COLO829 (cell line): ENCODE measurements around the gene CCDC86.
A peak's percentile ranks its signal among the peaks of the same experiment; 100 is the strongest.

Source experiments
- DNase-seq: peaks from one replicate; pipeline ENCODE4 v3.0.0; 2012; ENCODE audit warnings: low spot score

The CCDC86 gene

DNA sequence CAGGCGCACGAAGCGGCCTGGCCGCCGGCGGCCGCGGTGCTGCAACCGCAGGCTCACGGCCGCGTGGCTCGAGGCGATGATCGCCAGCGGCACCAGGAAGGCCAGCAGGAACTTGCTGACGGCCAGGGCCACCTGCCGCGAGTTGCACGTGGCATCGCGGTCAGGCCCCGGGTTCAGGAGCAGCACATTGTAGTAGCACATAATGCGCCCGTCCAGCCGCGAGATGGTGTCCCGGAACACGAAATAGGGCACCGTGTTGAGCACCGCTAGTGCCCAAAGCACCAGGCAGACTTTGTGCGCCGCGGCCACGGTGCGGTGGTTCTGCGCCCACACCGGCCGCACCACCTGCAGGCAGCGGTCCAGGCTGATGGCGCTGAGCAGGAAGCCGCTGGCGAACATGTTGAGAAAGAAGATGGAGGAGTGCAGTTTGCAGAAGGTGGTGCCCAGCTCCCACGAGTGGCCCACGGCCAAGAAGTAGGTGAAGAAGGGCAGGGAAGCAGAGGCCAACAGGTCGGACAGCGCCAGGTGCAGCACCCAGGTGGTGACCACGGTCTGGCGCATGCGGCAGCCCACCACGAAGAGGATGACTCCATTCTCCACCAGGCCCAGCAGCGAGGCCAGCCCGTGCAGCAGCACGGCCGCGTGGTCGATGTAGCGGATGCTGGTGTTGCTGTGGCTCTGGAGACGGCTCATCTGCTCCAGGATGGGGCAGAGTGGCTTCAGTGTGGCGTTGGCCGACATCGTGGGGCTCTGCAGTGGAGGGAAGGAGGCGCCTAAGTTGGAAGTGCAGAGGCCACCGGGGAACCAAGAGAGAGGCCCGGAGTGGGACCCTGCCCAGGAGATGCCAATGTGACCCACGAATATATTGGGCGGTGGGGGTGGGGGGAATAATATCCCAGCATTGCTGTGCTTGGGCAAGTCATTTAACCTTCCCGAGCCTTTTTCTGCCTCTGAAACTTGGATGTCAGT, 11.4 kb downstream of the CCDC86 start:
- no peak for DNase-seq

- DNase-seq: no peak
These were observed 12.4 kb downstream of the CCDC86 start for GRCh38 chr11:60854140-60854846.

- DNase-seq: no peak
These were observed 13.2 kb downstream of the CCDC86 start for GRCh38 chr11:60854847-60855725.

GRCh38 chr11:60855726-60856633, 14.1 kb downstream of the CCDC86 start, which contains the start of gene PTGDR2:
PTGDR2 (minus strand) TSS chr11:60855950; CDS start chr11:60853722, 2,228 bp downstream.
- DNase-seq: no peak

- DNase-seq: no peak
These were observed 15.7 kb downstream of the CCDC86 start for GRCh38 chr11:60857378-60858232.

- no peak for DNase-seq
These were observed 16.3 kb downstream of the CCDC86 start for GRCh38 chr11:60858236-60858635.

DNA sequence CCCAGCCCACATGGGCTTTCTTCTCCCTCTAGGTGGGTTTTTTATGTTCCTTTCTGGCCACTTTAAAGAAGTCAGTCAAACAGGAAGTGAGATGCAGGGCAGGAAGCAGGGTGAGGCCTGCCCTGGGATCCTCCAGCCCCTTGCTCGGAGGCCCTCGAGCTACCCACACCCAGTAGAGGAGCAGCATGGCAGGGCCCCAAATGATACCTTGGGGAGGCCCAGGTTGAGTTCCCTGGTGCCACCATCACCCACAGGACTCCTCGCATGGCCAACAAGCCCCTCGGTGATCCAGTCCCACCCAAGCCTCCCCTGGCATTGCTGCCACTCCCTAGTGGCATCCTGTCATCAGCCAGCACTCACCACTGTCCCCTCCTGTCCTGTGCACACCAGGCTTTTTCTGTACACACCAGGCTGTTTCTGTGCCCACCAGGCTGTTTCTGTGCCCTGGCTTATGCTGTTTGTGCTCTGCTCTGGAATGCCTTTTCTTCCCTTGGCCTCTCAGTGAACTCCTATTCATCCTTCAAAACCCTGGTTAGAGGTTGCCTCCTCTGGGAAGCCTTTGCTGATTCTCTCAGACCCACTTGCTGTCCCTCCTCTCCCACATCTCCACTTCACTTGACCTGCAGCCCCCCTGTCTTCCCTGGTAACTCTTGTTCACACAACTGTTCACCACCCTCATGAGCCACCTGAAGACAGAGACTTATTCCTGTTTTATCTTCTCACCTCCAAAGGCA, 17.0 kb downstream of the CCDC86 start:
- no peak for DNase-seq

DNA sequence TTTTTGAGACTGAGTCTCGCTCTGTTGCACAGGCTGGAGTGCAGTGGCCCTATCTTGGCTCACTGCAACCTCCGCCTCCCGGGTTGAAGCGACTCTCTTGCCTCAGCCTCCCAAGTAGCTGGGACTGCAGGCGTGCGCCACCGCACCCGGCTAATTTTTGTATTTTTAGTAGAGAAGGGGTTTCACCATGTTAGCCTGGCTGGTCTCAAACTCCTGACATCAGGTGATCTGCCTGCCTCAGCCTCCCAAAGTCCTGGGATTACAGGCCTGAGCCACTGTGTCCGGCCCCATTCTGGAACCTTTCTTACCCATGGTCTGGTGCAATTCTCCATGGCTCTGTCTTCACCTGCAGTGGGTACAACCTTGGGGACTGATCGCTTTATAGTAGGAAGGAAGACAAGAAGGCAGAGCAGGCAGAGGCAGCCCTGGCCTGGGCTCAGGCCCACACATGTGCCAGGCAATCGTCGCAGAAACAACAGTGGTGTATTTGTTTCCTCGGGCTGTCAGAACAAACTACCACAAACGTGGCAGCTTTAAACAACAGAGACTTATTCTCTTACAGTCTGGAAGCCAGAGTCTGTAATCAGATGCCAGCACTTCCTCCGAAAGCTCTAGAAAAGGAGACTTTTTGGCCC, 17.8 kb downstream of the CCDC86 start:
- peak; percentile 63 for DNase-seq

- DNase-seq: no peak
These were observed 19.0 kb downstream of the CCDC86 start for GRCh38 chr11:60860943-60861342.

GRCh38 chr11:60862171-60862570, 20.3 kb downstream of the CCDC86 start:
- DNase-seq: no peak

DNA sequence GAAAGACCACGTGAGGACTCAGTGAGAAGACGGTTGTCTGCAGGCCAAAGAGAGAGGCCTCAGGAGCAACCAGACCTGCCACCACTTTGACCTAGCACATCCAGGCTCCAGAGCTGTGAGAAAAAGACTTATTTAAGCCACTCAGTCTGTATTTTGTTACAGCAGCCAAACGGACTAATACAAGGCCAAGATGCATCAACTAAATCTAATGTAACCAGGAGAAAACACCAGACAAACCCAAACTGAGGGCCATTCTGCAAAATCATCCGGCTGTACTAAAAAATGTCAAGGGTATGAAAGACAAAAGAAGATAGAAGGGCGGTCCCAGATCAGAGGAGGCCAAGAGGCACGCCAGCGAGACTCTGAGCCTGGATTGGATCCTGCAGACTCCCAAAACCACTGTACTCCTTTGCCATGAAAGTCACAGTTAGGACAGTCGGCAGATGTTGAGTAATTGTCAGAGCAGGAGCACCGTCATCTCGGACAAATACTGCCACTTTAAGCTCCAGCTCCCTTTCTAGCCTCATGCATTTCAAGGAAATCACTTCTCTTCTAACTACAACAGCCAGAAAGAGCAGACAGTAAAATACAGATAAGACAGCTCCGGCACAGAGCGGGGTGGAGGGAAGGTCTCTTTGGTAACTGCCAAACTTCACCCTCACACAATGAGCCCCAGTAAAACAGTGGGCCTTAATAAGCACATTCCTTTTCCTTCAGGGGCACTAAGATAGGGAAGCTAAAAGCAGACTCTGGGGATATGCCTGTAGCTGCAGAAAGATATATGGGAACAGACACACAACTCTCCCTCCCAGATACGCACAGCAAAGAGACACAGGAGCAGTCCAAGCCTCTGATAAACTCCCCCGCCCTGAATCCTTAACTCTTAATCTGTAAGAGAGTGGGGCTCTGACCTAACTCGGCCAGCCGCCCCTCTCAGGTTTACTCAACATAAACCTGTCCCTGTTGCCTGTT, 21.9 kb downstream of the CCDC86 start:
- no peak for DNase-seq

DNA sequence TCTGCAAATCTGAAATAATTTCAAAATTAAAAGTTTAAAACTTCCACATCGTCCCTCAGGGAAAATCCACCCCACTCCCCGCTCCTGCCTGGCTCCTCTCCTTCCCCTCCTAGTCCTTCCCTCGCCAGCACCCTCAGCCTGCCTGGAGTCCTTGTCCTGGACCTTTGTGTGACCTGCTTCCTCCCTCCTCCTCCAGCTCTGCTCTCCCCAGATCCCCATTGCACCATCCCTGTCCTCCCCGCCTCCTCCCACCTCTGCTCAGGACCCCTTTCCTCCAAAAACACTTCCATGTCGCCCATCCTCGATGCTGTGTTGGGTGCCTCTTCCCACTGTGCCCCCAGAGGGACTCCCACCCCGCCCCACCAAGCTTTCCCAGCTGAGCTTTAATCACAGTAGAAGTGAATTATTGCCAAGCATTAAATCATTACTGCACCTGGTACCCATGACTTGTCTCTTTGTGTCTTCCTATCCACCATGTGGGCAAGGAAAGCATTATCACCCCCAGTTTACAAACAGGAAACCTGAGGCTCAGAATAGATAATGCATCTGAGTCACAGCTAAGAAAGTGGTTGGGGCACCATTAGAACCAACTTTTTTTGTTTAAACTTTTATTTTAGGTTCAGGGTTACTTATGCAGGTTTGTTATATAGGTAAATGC, 23.1 kb downstream of the CCDC86 start:
- no peak for DNase-seq

DNA sequence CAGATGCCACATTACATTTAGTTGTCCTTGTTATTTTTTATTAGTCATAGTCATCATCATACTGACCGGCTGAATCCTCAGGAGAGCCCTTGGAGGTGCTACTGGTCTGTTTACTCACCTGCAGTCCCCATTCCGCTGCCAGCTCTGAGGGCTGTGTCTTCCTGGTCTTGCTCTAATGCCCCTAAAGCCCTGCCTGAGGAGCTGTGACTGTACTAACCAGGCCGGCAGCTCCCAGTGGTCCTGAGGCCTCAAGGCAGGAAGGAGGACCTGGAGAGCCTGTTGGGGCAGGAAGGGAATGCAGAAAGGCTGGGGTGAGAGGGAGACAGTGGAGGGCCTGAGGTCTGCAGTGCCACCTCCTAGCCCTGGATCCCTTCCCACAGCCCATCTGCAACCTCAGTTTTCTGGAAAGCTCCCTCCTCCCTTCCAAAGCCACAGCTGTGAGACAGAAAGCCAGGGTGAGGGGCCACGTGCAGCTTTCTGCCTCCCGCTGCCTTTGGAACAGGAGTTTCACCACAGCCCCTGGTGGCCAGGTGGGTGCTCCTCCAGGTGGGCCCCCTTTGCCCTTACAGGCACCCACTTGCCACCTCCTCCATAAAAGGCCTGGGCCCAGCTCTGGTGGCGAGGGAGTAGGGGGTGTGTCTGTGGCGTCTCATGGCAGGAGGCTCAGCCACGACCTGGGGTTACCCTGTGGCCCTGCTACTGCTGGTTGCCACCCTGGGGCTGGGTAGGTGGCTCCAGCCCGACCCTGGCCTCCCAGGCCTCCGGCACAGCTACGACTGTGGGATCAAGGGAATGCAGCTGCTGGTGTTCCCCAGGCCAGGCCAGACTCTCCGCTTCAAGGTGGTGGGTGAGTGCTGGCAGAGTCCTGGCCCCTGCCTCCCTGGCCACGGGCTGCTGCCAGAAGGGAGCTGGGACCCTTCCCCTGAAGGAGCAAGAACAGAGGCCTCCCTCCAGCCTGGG, 25.3 kb downstream of the CCDC86 start, which contains the start of gene ZP1:
Gene ZP1 (plus strand): TSS at position 632 of the 960 bp plus-strand sequence. CDS start 20 bp downstream, at position 652.
- no peak for DNase-seq

DNA sequence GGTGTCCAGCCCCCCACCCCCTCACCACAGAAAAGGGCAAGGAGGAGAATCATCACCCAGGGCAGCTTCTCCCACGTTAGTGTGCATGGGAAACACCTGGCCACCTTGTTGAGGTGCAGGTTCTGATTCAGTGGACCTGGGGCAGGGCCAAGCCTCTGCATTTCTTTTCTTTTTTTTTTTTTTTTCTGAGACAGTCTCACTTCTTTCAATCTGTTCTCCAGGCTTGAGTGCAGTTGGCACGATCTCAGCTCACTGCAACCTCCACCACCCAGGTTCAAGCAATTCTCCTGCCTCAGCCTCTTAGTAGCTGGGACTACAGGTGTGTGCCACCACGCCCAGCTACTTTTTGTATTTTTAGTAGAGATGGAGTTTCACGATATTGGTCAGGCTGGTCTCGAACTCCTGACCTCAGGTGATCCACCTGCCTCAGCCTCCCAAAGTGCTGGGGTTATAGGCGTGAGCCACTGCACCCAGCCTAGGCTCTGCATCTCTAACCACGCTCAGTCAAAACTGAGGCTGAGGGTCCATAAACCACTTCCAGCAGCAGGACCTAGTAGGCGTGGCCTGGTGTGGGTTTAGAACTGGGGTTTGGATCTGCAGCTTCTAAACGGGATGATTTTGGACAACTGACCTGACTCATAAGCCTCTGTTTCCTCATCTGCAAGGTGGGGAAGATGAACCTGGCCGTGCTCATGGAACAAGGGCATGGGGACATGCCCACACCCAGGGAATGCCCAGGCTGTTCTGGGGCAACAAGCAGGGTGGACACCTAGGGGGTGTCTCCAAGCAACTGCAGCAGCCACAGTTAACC, 26.2 kb downstream of the CCDC86 start:
- no peak for DNase-seq
